ENCODE results near the gene FAM83G. TPM values are rescaled to one million over a fixed set of nuclear protein-coding genes. Genes with fewer than 3 reads are reported as not detected.

FAM83G gene
- total and polyA plus RNA-seq, 9 donors, result 0.93 to 5.1 (median 2.3) TPM

GRCh38 chr17:18962494-18962815 is 42.1 kb downstream of the FAM83G start:
- no peak for DNase-seq
- intact Hi-C loops (cut with DNase I), result no loop called here
- TF ChIP-seq POLR2A (IDR thresholded peaks at IDR 0.05) (no peak), EP300 (IDR thresholded peaks at IDR 0.05) (no peak), CTCF (IDR thresholded peaks at IDR 0.05) (no peak)
- Histone ChIP-seq H3K36me3 (no peaks in the 10 kb centered on the region), H3K4me1 (ENCODE audit: insufficient read depth) (no peaks in the 10 kb centered on the region), H3K4me3 (no peak overlapping the region), H3K27ac (no peak overlapping the region), H3K27me3 (no peaks in the 10 kb centered on the region), H3K9me3 (no peaks in the 10 kb centered on the region)
- 83 to 89% (median 84%) methylated on average over 6 of the region's 6 CpGs for WGBS, 3 donors

- H3K27ac ChIP-seq, result no peak overlapping the region
- no peaks in the 10 kb centered on the region for H3K9me3 ChIP-seq
- no peak for DNase-seq
- H3K4me1 ChIP-seq (ENCODE audit: insufficient read depth), result no peaks in the 10 kb centered on the region
- no peaks in the 10 kb centered on the region for H3K36me3 ChIP-seq
- intact Hi-C loops (cut with DNase I), result no loop called here
- WGBS, 3 donors, result 59 to 75% (median 69%) methylated on average over 16 of the region's 16 CpGs
- H3K4me3 ChIP-seq, result no peak overlapping the region
- TF ChIP-seq POLR2A (IDR thresholded peaks at IDR 0.05), result no peak
- TF ChIP-seq EP300 (IDR thresholded peaks at IDR 0.05), result no peak
- no peak for TF ChIP-seq CTCF (IDR thresholded peaks at IDR 0.05)
- no peaks in the 10 kb centered on the region for H3K27me3 ChIP-seq
Measured at GRCh38 chr17:18961634-18962493, 42.7 kb downstream of the FAM83G start.

- Histone ChIP-seq H3K4me3 (no peak overlapping the region), H3K27ac (no peak overlapping the region), H3K9me3 (no peaks in the 10 kb centered on the region), H3K27me3 (no peaks in the 10 kb centered on the region), H3K36me3 (no peaks in the 10 kb centered on the region), H3K4me1 (ENCODE audit: insufficient read depth) (no peaks in the 10 kb centered on the region)
- TF ChIP-seq POLR2A (IDR thresholded peaks at IDR 0.05), result no peak
- no peak for TF ChIP-seq EP300 (IDR thresholded peaks at IDR 0.05)
- TF ChIP-seq CTCF (IDR thresholded peaks at IDR 0.05), result peak; percentile 9 to 74 (median 64)
- intact Hi-C loops (cut with DNase I), result no loop called here
- DNase-seq, result peak; percentile 57 to 84 (median 75)
- 40 to 46% (median 44%) methylated on average over 17 of the region's 17 CpGs for WGBS, 3 donors
Measured at GRCh38 chr17:18960803-18961511, 43.6 kb downstream of the FAM83G start.

GRCh38 chr17:18960241-18960665 is 44.3 kb downstream of the FAM83G start:
- Histone ChIP-seq H3K4me1 (ENCODE audit: insufficient read depth) (no peaks in the 10 kb centered on the region), H3K36me3 (no peaks in the 10 kb centered on the region), H3K27ac (no peak overlapping the region), H3K4me3 (no peak overlapping the region), H3K9me3 (no peaks in the 10 kb centered on the region), H3K27me3 (no peaks in the 10 kb centered on the region)
- DNase-seq, result no peak
- WGBS, 3 donors, result 73 to 85% (median 78%) methylated on average over 9 to 15 of the region's 15 CpGs
- no peak for TF ChIP-seq EP300 (IDR thresholded peaks at IDR 0.05)
- TF ChIP-seq POLR2A (IDR thresholded peaks at IDR 0.05), result no peak
- no peak for TF ChIP-seq CTCF (IDR thresholded peaks at IDR 0.05)
- intact Hi-C loops (cut with DNase I), result no loop called here

All from ovary (tissue), 9 donors.